Thoracic aorta (tissue), 2 donors: Measurements from ENCODE around the gene RASSF4. TPM values are rescaled to one million over a fixed set of nuclear protein-coding genes. Genes with fewer than 3 reads are reported as not detected.

Source experiments
- ATAC-seq: fragments of 150-250 bp; one replicate; pipeline ENCODE4 v1.8.0; 2017; ENCODE audit warnings: low read depth; ENCODE audit not compliant: insufficient number of reproducible peaks, low FRiP score
- DNase-seq: peaks from one replicate; pipeline ENCODE4 v3.0.0-alpha.2; 2020; ENCODE audit warnings: low spot score
- H3K27ac ChIP-seq, 2 donors: fragments of 200-600 bp; sonication (generic); 1 replicate in 1 of 2; 2 replicates in 1 of 2; pipeline ENCODE4 v1.5.1; 2016; ENCODE audit warnings: mild to moderate bottlenecking in 2 of 2, moderate library complexity in 2 of 2
- H3K27me3 ChIP-seq: fragments of 200-600 bp; sonication (generic); replicated peaks from 2 replicates; pipeline ENCODE4 v1.6.0; 2016; ENCODE audit warnings: mild to moderate bottlenecking; ENCODE audit not compliant: insufficient read depth
- H3K36me3 ChIP-seq: fragments of 200-600 bp; sonication (generic); one replicate; pipeline ENCODE4 v1.5.1; 2016
- H3K4me1 ChIP-seq, 2 donors: fragments of 200-600 bp; sonication (generic); 1 replicate in 1 of 2; 2 replicates in 1 of 2; pipeline versions ENCODE4 v1.5.1 to v1.6.0; 2016; ENCODE audit warnings: low read depth in 2 of 2, mild to moderate bottlenecking in 1 of 2; ENCODE audit not compliant: control insufficient read depth in 1 of 2
- H3K4me3 ChIP-seq: fragments of 200-600 bp; sonication (generic); 2 replicates; pipeline ENCODE4 v1.5.1; 2016; ENCODE audit warnings: mild to moderate bottlenecking
- H3K9me3 ChIP-seq: fragments of 200-600 bp; sonication (generic); 2 replicates; pipeline ENCODE4 v1.5.1; 2016
- total RNA-seq, 2 donors: library from RNA; depleted of rRNA; stranded (reverse); fragments of >200 nt; gene quantifications; one replicate each; pipeline versions ENCODE4 v1.1.0 to v1.2.3, GENCODE V29; 2016
- TF ChIP-seq, protein P1 (sequence below): fragments of 200-600 bp; sonication (generic); IDR thresholded peaks from one replicate; pipeline ENCODE4 v1.5.1; 2019; ENCODE audit warnings: antibody characterized with exemption

The RASSF4 gene
- total RNA-seq, 2 donors from 2014 or later = 48.5 to 68.5 TPM

DNA sequence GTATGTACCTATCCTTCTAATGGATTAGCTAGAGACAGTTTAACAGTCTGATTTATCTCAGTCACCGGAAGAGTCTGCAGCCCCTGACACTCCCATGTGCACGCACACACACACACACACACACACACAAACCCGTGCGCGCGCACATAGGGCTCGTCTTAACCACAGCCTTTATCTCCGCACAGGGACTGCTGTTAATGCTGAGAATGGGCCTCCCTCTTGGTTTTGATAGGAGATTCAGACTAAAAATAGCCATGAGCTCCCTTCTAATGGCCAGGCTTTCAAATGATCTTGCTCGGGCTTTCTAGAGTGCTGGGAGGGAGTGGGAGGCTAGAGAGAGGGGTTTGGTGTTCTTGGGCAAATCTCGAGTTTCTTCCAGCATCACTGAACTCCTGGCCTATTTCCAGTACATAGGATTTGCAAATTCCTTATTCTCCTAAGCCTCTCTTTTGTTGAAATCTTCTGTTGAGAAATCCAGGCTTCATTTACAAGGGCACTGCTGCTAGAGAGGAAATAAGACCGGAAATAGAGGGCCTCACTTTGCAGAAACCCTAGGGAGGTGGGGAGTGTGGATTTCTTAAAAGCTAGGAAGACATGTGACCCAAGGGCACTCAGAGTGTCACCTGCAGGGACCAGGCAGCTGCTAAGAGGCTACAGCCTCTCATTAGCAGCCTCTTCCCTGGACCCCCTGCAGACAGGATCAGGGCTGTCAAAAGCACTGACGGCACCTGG is 46.1 kb upstream of the RASSF4 start:
- DNase-seq = no peak
- no peaks in the 10 kb centered on the region for H3K36me3 ChIP-seq
- TF ChIP-seq, protein P1, sequence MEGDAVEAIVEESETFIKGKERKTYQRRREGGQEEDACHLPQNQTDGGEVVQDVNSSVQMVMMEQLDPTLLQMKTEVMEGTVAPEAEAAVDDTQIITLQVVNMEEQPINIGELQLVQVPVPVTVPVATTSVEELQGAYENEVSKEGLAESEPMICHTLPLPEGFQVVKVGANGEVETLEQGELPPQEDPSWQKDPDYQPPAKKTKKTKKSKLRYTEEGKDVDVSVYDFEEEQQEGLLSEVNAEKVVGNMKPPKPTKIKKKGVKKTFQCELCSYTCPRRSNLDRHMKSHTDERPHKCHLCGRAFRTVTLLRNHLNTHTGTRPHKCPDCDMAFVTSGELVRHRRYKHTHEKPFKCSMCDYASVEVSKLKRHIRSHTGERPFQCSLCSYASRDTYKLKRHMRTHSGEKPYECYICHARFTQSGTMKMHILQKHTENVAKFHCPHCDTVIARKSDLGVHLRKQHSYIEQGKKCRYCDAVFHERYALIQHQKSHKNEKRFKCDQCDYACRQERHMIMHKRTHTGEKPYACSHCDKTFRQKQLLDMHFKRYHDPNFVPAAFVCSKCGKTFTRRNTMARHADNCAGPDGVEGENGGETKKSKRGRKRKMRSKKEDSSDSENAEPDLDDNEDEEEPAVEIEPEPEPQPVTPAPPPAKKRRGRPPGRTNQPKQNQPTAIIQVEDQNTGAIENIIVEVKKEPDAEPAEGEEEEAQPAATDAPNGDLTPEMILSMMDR = no peak
- no peaks in the 10 kb centered on the region for H3K4me1 ChIP-seq
- H3K27ac ChIP-seq = no peak overlapping the region
- no peaks in the 10 kb centered on the region for H3K27me3 ChIP-seq
- H3K4me3 ChIP-seq = no peak overlapping the region
- no peaks in the 10 kb centered on the region for H3K9me3 ChIP-seq
- ATAC-seq = no peak

DNA sequence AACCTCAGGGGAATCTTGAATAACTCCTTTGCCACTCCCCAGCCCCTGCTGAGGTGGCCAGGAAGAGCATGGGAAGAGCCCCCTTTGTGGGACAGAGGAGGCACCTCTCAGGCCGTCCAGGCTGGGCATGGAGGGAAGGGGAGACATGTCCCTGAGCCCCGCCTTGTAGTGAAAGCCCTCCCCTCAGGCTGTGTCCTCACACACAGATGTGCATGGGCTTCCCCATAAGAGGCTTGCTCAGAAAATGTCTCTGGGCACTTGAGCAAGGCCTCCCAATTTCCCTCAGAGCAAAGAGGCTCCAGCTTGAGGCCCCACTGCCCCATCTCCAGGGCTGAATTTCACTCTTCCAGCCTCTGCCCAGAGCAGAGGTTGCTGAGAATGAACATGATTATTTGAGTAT is 44.7 kb upstream of the RASSF4 start:
- TF ChIP-seq, protein P1 = no peak

DNA sequence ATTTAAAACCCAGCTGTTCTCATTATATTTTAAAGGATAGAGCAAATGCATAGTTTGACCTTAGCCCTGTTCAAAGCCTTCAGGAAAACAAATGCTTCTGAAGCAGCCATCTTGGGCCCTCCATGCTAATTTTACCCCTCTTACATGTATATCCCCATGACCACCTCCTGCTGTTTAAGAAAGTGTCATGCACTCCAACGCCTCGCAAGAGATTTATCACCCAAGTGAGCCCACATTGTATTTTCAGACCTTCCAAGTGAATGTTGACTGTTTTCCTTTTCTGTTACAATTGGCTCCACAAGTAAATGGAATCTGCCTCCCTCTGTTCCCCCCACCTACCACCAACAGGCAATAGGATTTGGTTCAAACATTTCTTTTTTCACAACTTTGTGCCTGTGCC is 43.2 kb upstream of the RASSF4 start:
- ATAC-seq (no peak), DNase-seq (no peak)
- no peaks in the 10 kb centered on the region for H3K36me3 ChIP-seq
- no peak overlapping the region for H3K27ac ChIP-seq
- TF ChIP-seq, protein P1 = no peak
- no peaks in the 10 kb centered on the region for H3K9me3 ChIP-seq
- no peak overlapping the region for H3K4me3 ChIP-seq
- no peaks in the 10 kb centered on the region for H3K4me1 ChIP-seq
- no peaks in the 10 kb centered on the region for H3K27me3 ChIP-seq

More for the DNA sequence above, 44.7 kb upstream of the RASSF4 start:
- ATAC-seq (no peak), DNase-seq (no peak)
- Histone ChIP-seq H3K9me3 (no peaks in the 10 kb centered on the region), H3K27ac (no peak overlapping the region), H3K36me3 (no peaks in the 10 kb centered on the region), H3K27me3 (no peaks in the 10 kb centered on the region), H3K4me1 (no peaks in the 10 kb centered on the region), H3K4me3 (no peak overlapping the region)

DNA sequence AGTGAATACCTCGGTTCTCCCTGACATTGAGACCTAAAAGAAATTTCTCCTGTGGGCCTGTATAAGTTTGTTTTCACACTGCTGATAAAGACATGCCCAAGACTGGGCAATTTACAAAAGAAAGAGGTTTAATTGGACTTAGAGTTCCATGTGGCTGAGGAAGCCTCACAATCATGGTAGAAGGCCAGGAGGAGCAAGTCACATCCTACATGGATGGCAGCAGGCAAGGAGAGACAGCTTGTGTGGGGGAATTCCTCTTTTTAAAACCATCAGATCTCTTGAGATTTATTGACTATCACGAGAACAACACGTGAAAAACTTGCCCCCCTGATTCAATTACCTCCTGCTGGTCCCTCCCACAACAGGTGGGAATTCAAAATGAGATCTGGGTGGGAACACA is 41.8 kb upstream of the RASSF4 start:
- Histone ChIP-seq H3K9me3 (no peaks in the 10 kb centered on the region), H3K4me3 (no peak overlapping the region), H3K27me3 (no peaks in the 10 kb centered on the region), H3K27ac (no peak overlapping the region), H3K36me3 (no peaks in the 10 kb centered on the region), H3K4me1 (no peaks in the 10 kb centered on the region)
- no peak for DNase-seq
- TF ChIP-seq, protein P1 = no peak
- no peak for ATAC-seq

DNA sequence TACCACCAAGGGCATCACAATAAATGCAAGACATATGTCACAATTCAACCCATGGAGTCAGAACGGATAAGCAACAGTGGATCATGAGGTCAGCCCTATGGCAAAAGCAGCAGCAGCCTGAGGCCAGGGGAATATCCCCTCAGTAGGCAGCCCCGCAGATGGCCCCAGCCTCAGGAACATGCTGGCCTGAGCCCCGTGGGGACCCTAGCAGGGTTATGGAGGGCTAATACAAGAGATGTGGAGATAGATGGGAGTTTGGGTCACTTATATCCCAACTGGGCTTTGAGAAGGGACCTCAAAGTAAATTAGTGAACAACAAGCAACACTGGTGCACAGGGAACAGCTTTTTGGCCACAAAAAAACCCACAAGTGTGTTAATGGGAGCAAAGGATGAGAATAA is 39.4 kb upstream of the RASSF4 start:
- DNase-seq = no peak

More for the DNA sequence above, 39.4 kb upstream of the RASSF4 start:
- no peaks in the 10 kb centered on the region for H3K36me3 ChIP-seq
- H3K4me1 ChIP-seq = no peaks in the 10 kb centered on the region
- no peak overlapping the region for H3K4me3 ChIP-seq
- no peaks in the 10 kb centered on the region for H3K27me3 ChIP-seq
- H3K27ac ChIP-seq = no peak overlapping the region
- TF ChIP-seq, protein P1 = no peak
- ATAC-seq = no peak
- H3K9me3 ChIP-seq = no peaks in the 10 kb centered on the region
